Vein endothelial cell (primary cell): Measurements from ENCODE around the gene PHKB. TPM values are rescaled to one million over a fixed set of nuclear protein-coding genes. Genes with fewer than 3 reads are reported as not detected.

Experiments
- small RNA-seq: library from RNA; depleted of rRNA; stranded (forward); fragments of <200 nt; gene quantifications from one replicate; pipeline ENCODE3, GENCODE V24; 2012
- total RNA-seq: library from RNA; depleted of rRNA; stranded (reverse); fragments of >200 nt; gene quantifications from 2 replicates; pipeline ENCODE4 v1.2.3, GENCODE V29; 2012

The PHKB gene
- total RNA-seq = 81.7 and 97.2 TPM in 2 replicates

DNA sequence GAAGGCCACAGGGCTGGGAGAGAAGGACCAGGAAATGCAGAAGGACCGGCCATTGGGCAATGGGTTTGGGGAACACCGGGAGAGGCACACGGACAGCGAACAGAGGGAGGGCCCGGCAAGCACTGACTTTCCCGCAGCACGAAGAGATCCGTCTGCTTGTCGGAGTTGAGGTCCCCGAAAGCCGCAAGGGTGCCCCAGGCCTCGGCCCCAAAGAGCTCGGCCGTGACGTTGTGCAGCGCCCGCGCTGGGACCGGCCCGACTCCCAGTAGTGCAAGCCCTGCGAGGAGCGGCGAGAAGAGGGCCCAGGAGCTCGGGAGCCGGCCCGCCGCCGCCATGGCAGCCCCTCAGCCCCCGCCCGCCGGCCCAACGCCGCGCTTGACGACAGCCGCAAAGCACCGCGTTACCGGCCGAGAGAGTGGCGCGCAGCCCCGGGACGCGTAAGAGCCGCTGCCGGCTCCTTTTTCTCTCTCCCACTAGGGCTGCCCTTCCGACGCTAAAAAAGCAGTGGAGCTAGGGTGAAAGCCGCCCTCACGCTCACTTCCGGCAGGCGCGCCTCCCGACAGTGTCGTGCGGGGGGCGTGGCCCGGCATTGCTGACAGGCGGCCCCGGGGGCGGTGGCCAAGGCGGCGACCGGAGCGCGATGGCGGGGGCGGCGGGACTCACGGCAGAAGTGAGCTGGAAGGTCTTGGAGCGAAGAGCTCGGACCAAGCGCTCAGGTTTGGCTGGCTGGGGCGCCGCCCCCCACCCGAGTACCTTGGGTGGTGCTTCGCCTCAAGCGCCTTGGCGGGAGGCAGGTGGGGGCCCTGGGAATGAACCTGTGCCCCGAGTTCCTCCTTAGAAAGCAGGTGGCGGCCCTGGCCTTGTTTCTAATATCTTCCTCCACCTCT lies at the start of gene PHKB, which contains the start of gene ITFG1:
PHKB (plus strand) TSS at position 621 of the 887 bp plus-strand sequence; CDS start at position 641, 20 bp downstream.
ITFG1 (minus strand) TSS at position 353 of the 887 bp plus-strand sequence; CDS start at position 335, 18 bp downstream.

Small RNA genes within 50 kb of the gene (small RNA-seq; reads per million reads assigned to genes)
- not detected for gene RNA5SP425

Other genes with a start within 250 kb of the PHKB start
- gene ITFG1, start 268 bp upstream of the PHKB start, total RNA-seq = 47.4 and 49.1 TPM in 2 replicates